Motor neuron (in vitro differentiated cells): Measurements from ENCODE around the gene HDAC11. TPM values are rescaled to one million over a fixed set of nuclear protein-coding genes. Genes with fewer than 3 reads are reported as not detected.
"Not testable (repeated sequence)": the region's sequence is repeated elsewhere in the genome, so short reads cannot be mapped to it uniquely, and the experiment has no call there.

ENCODE experiments used
- ATAC-seq, 8 experiments: fragments of 200-7000 bp; cut with Tn5 transposase; replicated peaks in 6 of 8; 2 replicates each; pipeline ENCODE4 v1.8.0; 2021; ENCODE audit warnings: mild to moderate bottlenecking in 8 of 8, moderate library complexity in 8 of 8
- H3K27ac ChIP-seq, 2 donors: fragments of 250-450 bp; sonication (Bioruptor Pico); 2 replicates each; pipeline ENCODE4 v1.9.0; 2021; ENCODE audit warnings: antibody characterized with exemption in 2 of 2, mild to moderate bottlenecking in 2 of 2, moderate library complexity in 1 of 2
- H3K4me1 ChIP-seq, 2 donors: fragments of 250-450 bp; sonication (Bioruptor Pico); replicated peaks in 1 of 2; 2 replicates each; pipeline ENCODE4 v1.6.1; 2021; ENCODE audit warnings: antibody characterized with exemption in 2 of 2, mild to moderate bottlenecking in 2 of 2, moderate library complexity in 1 of 2
- H3K4me3 ChIP-seq, 5 donors: fragments of 250-450 bp; sonication (Bioruptor Pico); 2 replicates each; pipeline ENCODE4 v1.9.0; 2021; ENCODE audit warnings: antibody characterized with exemption in 5 of 5, mild to moderate bottlenecking in 5 of 5, moderate library complexity in 4 of 5
- WGBS, 10 experiments: fragments of 450-650 bp; shearing (Covaris generic); methylation state at CpG; one replicate each; pipeline ENCODE4 v1.0.0; 2022; 5-methylcytosine and 5-hydroxymethylcytosine counted together
- in situ Hi-C, 9 experiments: fragments of 400-800 bp; cut with MboI; loops; one replicate each; pipeline ENCODE4 v1.15.0; 2021; ENCODE audit warnings: low sequenced_read_pairs in 9 of 9, low pct_unique_long_range_greater_than_20kb in 2 of 9; ENCODE audit not compliant: unreplicated experiment in 9 of 9
- total RNA-seq, 8 experiments: library from RNA; unstranded; fragments of 300-600 nt; gene quantifications; 2 replicates each; pipeline versions ENCODE4 v1.2.3 to v1.2.4, GENCODE V29; 2022

Gene HDAC11
- total RNA-seq, 8 experiments from 2014 or later: 2.7 to 23.8 (median 11.0) TPM

GRCh38 chr3:13495921-13496723, 16.0 kb downstream of the HDAC11 start:
- 0 to 40% (median 29%) methylated on average over 1 to 5 of the region's 12 CpGs; no CpG with 5 or more reads in 6 of the 10 experiments for WGBS, 10 experiments
- no peak overlapping the region for H3K27ac ChIP-seq
- H3K4me3 ChIP-seq: no peak overlapping the region
- ATAC-seq: peak; percentile 72 to 92 (median 90)
- peaks cover 4 to 5% of the 10 kb centered on the region in 2 donors for H3K4me1 ChIP-seq
- in situ Hi-C loops: loop anchor here (5.0 to 25.0 kb wide), 4 partner anchors 141 to 391 kb away; partner anchors contain the start of gene WNT7A (in 4 of the 9)

- Histone ChIP-seq H3K27ac (no peak overlapping the region), H3K4me3 (no peak overlapping the region), H3K4me1 (peaks cover 4 to 5% of the 10 kb centered on the region in 2 donors)
- in situ Hi-C loops: loop anchor here (5.0 to 25.0 kb wide), 4 partner anchors 140 to 390 kb away; partner anchors contain the start of gene WNT7A (in 4 of the 9)
- WGBS, 10 experiments: 40 to 100% (median 68%) methylated on average over 1 to 6 of the region's 6 CpGs; no CpG with 5 or more reads in 4 of the 10 experiments
- ATAC-seq: no peak
These were observed 16.8 kb downstream of the HDAC11 start for GRCh38 chr3:13496879-13497278.

GRCh38 chr3:13497386-13497785, 17.3 kb downstream of the HDAC11 start:
- 0 to 100% (median 51%) methylated on average over 1 to 2 of the region's 2 CpGs; no CpG with 5 or more reads in 6 of the 10 experiments for WGBS, 10 experiments
- no peak overlapping the region for H3K27ac ChIP-seq
- ATAC-seq: peak in 2 of 8 experiments; percentile 32 to 34
- in situ Hi-C loops: loop anchor here (5.0 to 25.0 kb wide), 4 partner anchors 140 to 390 kb away; partner anchors contain the start of gene WNT7A (in 4 of the 9)
- no peak overlapping the region for H3K4me3 ChIP-seq
- H3K4me1 ChIP-seq: peaks cover 4 to 5% of the 10 kb centered on the region in 2 donors

GRCh38 chr3:13498354-13499060, 18.4 kb downstream of the HDAC11 start:
- Histone ChIP-seq H3K4me1 (peaks cover 4 to 5% of the 10 kb centered on the region in 2 donors), H3K27ac (no peak overlapping the region), H3K4me3 (no peak overlapping the region)
- no peak for ATAC-seq
- in situ Hi-C loops: loop anchor here (5.0 to 25.0 kb wide), 4 partner anchors 139 to 389 kb away; partner anchors contain the start of gene WNT7A (in 4 of the 9)
- WGBS, 10 experiments: 50% methylated on average over 2 of the region's 14 CpGs; no CpG with 5 or more reads in 9 of the 10 experiments

- in situ Hi-C loops: loop anchor here (5.0 to 25.0 kb wide), 4 partner anchors 138 to 388 kb away; partner anchors contain the start of gene WNT7A (in 4 of the 9)
- 40 to 100% (median 78%) methylated on average over 1 to 4 of the region's 11 CpGs; no CpG with 5 or more reads in 6 of the 10 experiments for WGBS, 10 experiments
These were observed 19.1 kb downstream of the HDAC11 start for GRCh38 chr3:13499246-13499645.

GRCh38 chr3:13500133-13500885, 20.2 kb downstream of the HDAC11 start:
- peak in 3 of 8 experiments; percentile 14 to 60 (median 18) for ATAC-seq
- no peak overlapping the region for H3K27ac ChIP-seq
- peaks cover 14 to 15% of the 10 kb centered on the region in 2 donors for H3K4me1 ChIP-seq
- WGBS, 10 experiments: 77 to 92% (median 80%) methylated on average over 2 to 7 of the region's 15 CpGs; no CpG with 5 or more reads in 7 of the 10 experiments
- no peak overlapping the region for H3K4me3 ChIP-seq
- in situ Hi-C loops: loop anchor here in 1 of 9 experiments (5.0 kb wide), 1 partner anchor 147 kb away; no protein-coding TSS in a partner anchor

More at GRCh38 chr3:13499246-13499645, 19.1 kb downstream of the HDAC11 start:
- ATAC-seq, H3K27ac ChIP-seq, H3K4me1 ChIP-seq, H3K4me3 ChIP-seq: not testable (repeated sequence)

- peaks cover 14 to 15% of the 10 kb centered on the region in 2 donors for H3K4me1 ChIP-seq
- ATAC-seq: no peak
- no CpG with 5 or more reads among the region's 4 CpGs for WGBS, 10 experiments
- no peak overlapping the region for H3K4me3 ChIP-seq
- in situ Hi-C loops: loop anchor here in 1 of 9 experiments (5.0 kb wide), 1 partner anchor 146 kb away; no protein-coding TSS in a partner anchor
- H3K27ac ChIP-seq: no peak overlapping the region
These were observed 20.9 kb downstream of the HDAC11 start for GRCh38 chr3:13501056-13501455.

- 63 to 80% methylated on average over 1 of the region's 4 CpGs; no CpG with 5 or more reads in 8 of the 10 experiments for WGBS, 10 experiments
These were observed 21.4 kb downstream of the HDAC11 start for GRCh38 chr3:13501521-13501920.

GRCh38 chr3:13501958-13502790, 22.1 kb downstream of the HDAC11 start:
- ATAC-seq: no peak
- Histone ChIP-seq H3K4me3 (no peak overlapping the region), H3K27ac (no peak overlapping the region), H3K4me1 (peaks cover 9 to 12% of the 10 kb centered on the region in 2 donors)
- 60 to 100% (median 87%) methylated on average over 1 to 9 of the region's 18 CpGs; no CpG with 5 or more reads in 3 of the 10 experiments for WGBS, 10 experiments
- in situ Hi-C loops: loop anchor here in 1 of 9 experiments (5.0 kb wide), 1 partner anchor 145 kb away; no protein-coding TSS in a partner anchor

More at GRCh38 chr3:13501521-13501920, 21.4 kb downstream of the HDAC11 start:
- Histone ChIP-seq H3K4me1 (peaks cover 12 to 13% of the 10 kb centered on the region in 2 donors), H3K27ac (no peak overlapping the region), H3K4me3 (no peak overlapping the region)
- ATAC-seq: no peak
- in situ Hi-C loops: loop anchor here in 1 of 9 experiments (5.0 kb wide), 1 partner anchor 146 kb away; no protein-coding TSS in a partner anchor

GRCh38 chr3:13502791-13503060, 22.6 kb downstream of the HDAC11 start:
- ATAC-seq: no peak
- H3K4me3 ChIP-seq: no peak overlapping the region
- peaks cover 10 to 17% of the 10 kb centered on the region in 2 donors for H3K4me1 ChIP-seq
- H3K27ac ChIP-seq: no peak overlapping the region
- 67 to 100% (median 82%) methylated on average over 1 to 4 of the region's 8 CpGs; no CpG with 5 or more reads in 7 of the 10 experiments for WGBS, 10 experiments
- in situ Hi-C loops: loop anchor here in 1 of 9 experiments (5.0 kb wide), 1 partner anchor 145 kb away; no protein-coding TSS in a partner anchor

- in situ Hi-C loops: loop anchor here in 1 of 9 experiments (5.0 kb wide), 1 partner anchor 143 kb away; no protein-coding TSS in a partner anchor
- 29 to 82% (median 80%) methylated on average over 2 to 10 of the region's 23 CpGs; no CpG with 5 or more reads in 6 of the 10 experiments for WGBS, 10 experiments
- peaks cover 12 to 21% of the 10 kb centered on the region in 2 donors for H3K4me1 ChIP-seq
- ATAC-seq: peak; percentile 5 to 61 (median 54)
- H3K27ac ChIP-seq: peak overlapping the region; percentile 41 to 48
- H3K4me3 ChIP-seq: no peak overlapping the region
These were observed 24.2 kb downstream of the HDAC11 start for GRCh38 chr3:13504161-13504831.
